K562 (cell line): ENCODE measurements around the gene TERC. TPM values are rescaled to one million over a fixed set of nuclear protein-coding genes. Genes with fewer than 3 reads are reported as not detected.

ENCODE experiments used
- ARID3A ChIP-seq: IDR thresholded peaks from 2 replicates; pipeline ENCODE4 v1.6.1; 2012; ENCODE audit warnings: low read depth, low read length, improper control_type of control experiment, borderline replicate concordance
- EP400 ChIP-seq: fragments of 450-650 bp; IDR thresholded peaks from 2 replicates; pipeline ENCODE4 v1.6.1; 2017; ENCODE audit warnings: antibody characterized with exemption, mild to moderate bottlenecking, moderate library complexity
- ETS1 ChIP-seq: conservative IDR thresholded peaks from 2 replicates; pipeline ENCODE4 v1.6.1; 2011; ENCODE audit warnings: low read depth, mild to moderate bottlenecking, low read length; ENCODE audit not compliant: control insufficient read depth
- KDM5B ChIP-seq: fragments of 200-600 bp; sonication (generic); IDR thresholded peaks from 2 replicates; pipeline ENCODE4 v1.6.1; 2012; ENCODE audit warnings: low read depth, mild to moderate bottlenecking, moderate library complexity, low read length, control low read depth, inconsistent platforms; ENCODE audit not compliant: insufficient replicate concordance
- NFIC ChIP-seq: fragments of 450-650 bp; IDR thresholded peaks from 2 replicates; pipeline ENCODE4 v1.6.1; 2017; ENCODE audit warnings: mild to moderate bottlenecking, inconsistent platforms
- PATZ1 ChIP-seq: fragments of 250-450 bp; sonication (Bioruptor Pico); IDR thresholded peaks from 2 replicates; pipeline ENCODE4 v1.5.0; 2020; ENCODE audit warnings: mild to moderate bottlenecking, borderline replicate concordance
- POLR2H ChIP-seq: IDR thresholded peaks from 2 replicates; pipeline ENCODE4 v1.6.1; 2016; ENCODE audit warnings: missing genetic modification characterization, low read depth, mild to moderate bottlenecking, control low read depth, missing compliant biosample characterization, moderate library complexity
- RNF219 ChIP-seq: fragments of 250-450 bp; sonication (Bioruptor Pico); IDR thresholded peaks from 2 replicates; pipeline ENCODE4 v1.5.0; 2022; ENCODE audit warnings: mild to moderate bottlenecking
- SMARCA4 ChIP-seq: fragments of 450-650 bp; IDR thresholded peaks from 2 replicates; pipeline ENCODE4 v1.6.1; 2016
- SOX6 ChIP-seq: fragments of 450-650 bp; IDR thresholded peaks from 2 replicates; pipeline ENCODE4 v1.6.1; 2014; ENCODE audit warnings: mild to moderate bottlenecking
- U2AF2 ChIP-seq: fragments of 200-400 bp; formaldehyde crosslinking; optimal IDR thresholded peaks from 2 replicates; pipeline ENCODE3; 2017; ENCODE audit warnings: low read depth, mild to moderate bottlenecking, low read length
- ZNF197 ChIP-seq: fragments of 200-800 bp; sonication (Bioruptor generic); IDR thresholded peaks from 2 replicates; pipeline ENCODE4 v1.6.1; 2016; ENCODE audit warnings: low read depth, missing genetic modification characterization, missing compliant biosample characterization
- polyA plus RNA-seq, 8 experiments: library from polyadenylated mRNA; depleted of rRNA in 4 of 8; stranded (reverse) in 5 of 8; unstranded in 3 of 8; fragments of >200 nt; fragmentation: Nextera tagmentation in 2 of 8; fragmentation: Illumina TruSeq in 1 of 8; extraction: Ambion mirVana in 2 of 8; extraction: Trizol in 1 of 8; gene quantifications; 2 replicates each; pipeline versions ENCODE4 v1.2.1 to v1.2.3, GENCODE V29; 2011 to 2014; ENCODE audit warnings: inconsistent platforms in 1 of 8, missing spikeins in 1 of 8
- total RNA-seq, 7 experiments: library from RNA; depleted of rRNA in 6 of 7; stranded (reverse); fragments of >200 nt in 6 of 7; fragmentation: Illumina TruSeq in 2 of 7; extraction: Trizol in 2 of 7; gene quantifications; 2 replicates each; pipeline versions ENCODE4 v1.2.1 to v1.2.3, GENCODE V29; 2011 to 2021; ENCODE audit warnings: low replicate concordance in 1 of 7

The TERC gene
- total and polyA plus RNA-seq, 9 of the 15 experiments (the other 6 are each of a cell fraction or from before 2014, with no cell fraction given), result 0.77 to 234 (median 27.9) TPM; not detected in 3

GRCh38 chr3:169771497-169772304, 6.8 kb upstream of the TERC start (continued):
- TF ChIP-seq PATZ1 (CRISPR knock-in tag) (no peak), SMARCA4 (0 out of 2 replicates have a peak, but pooled peaks have one; percentile 9), SOX6 (peak; percentile 43; the same call in 1 of the 2 replicates), RNF219 (CRISPR knock-in tag) (no peak), ETS1 (peak; percentile 63; the same call in 1 of the 2 replicates), EP400 (peak; percentile 57; the same call in 1 of the 2 replicates), ZNF197 (CRISPR knock-in tag) (0 out of 2 replicates have a peak, but pooled peaks have one; percentile 32), NFIC (peak; percentile 65; the same call in 1 of the 2 replicates), ARID3A (peak; percentile 55), KDM5B (peak; percentile 42), U2AF2 (no peak), POLR2H (tag) (peak; percentile 100)
